HepG2 (cell line): Measurements from ENCODE around the gene GDF7. TPM values are rescaled to one million over a fixed set of nuclear protein-coding genes. Genes with fewer than 3 reads are reported as not detected.

Experiments
- ASH2L ChIP-seq: fragments of 300-600, 200-600 bp; sonication (generic); IDR thresholded peaks from 2 replicates; pipeline ENCODE4 v1.7.0; 2017; ENCODE audit warnings: low read depth, mild to moderate bottlenecking, moderate library complexity, mixed read lengths, low read length; ENCODE audit not compliant: insufficient read length
- ATRX ChIP-seq: sonication (generic); formaldehyde crosslinking; IDR thresholded peaks from 2 replicates; pipeline ENCODE4 v1.4.0; 2020; ENCODE audit warnings: missing genetic modification reagents, borderline replicate concordance
- FOXJ3 ChIP-seq: sonication (generic); formaldehyde crosslinking; IDR thresholded peaks from 2 replicates; pipeline ENCODE4 v1.4.0; 2020; ENCODE audit warnings: missing genetic modification reagents, mild to moderate bottlenecking, borderline replicate concordance
- HCFC1 ChIP-seq: fragments of 150-350 bp; IDR thresholded peaks from 2 replicates; pipeline ENCODE4 v1.6.1; 2014; ENCODE audit warnings: low read depth, low read length
- JUND ChIP-seq: sonication (generic); formaldehyde crosslinking; IDR thresholded peaks from 2 replicates; pipeline ENCODE4 v1.8.0; 2022; ENCODE audit warnings: mild to moderate bottlenecking, missing genetic modification reagents
- NR2F1 ChIP-seq, 2 experiments: fragments of 450-650 bp in 1 of 2; formaldehyde crosslinking in 1 of 2; IDR thresholded peaks; 2 replicates each; pipeline versions ENCODE4 v1.5.0 to v1.6.1; 2016 to 2020; ENCODE audit warnings: mild to moderate bottlenecking in 1 of 2, missing compliant biosample characterization in 1 of 2, missing genetic modification reagents in 1 of 2, moderate library complexity in 1 of 2
- RARG ChIP-seq: sonication (generic); formaldehyde crosslinking; IDR thresholded peaks from 2 replicates; pipeline ENCODE4 v1.4.0; 2020; ENCODE audit warnings: low read depth, mild to moderate bottlenecking, missing genetic modification reagents
- ZEB1 ChIP-seq: IDR thresholded peaks from 2 replicates; pipeline ENCODE4 v1.6.1; 2012; ENCODE audit warnings: mild to moderate bottlenecking, low read depth, inconsistent platforms; ENCODE audit not compliant: insufficient replicate concordance
- ZNF17 ChIP-seq: sonication (generic); formaldehyde crosslinking; IDR thresholded peaks from 2 replicates; pipeline ENCODE4 v1.5.0; 2020; ENCODE audit warnings: mild to moderate bottlenecking, missing genetic modification reagents
- ZNF30 ChIP-seq: sonication (generic); formaldehyde crosslinking; IDR thresholded peaks from 2 replicates; pipeline ENCODE4 v1.5.0; 2020; ENCODE audit warnings: mild to moderate bottlenecking, missing genetic modification reagents
- ZNF550 ChIP-seq: sonication (generic); formaldehyde crosslinking; IDR thresholded peaks from 2 replicates; pipeline ENCODE4 v1.4.0; 2020; ENCODE audit warnings: mild to moderate bottlenecking, missing genetic modification reagents, borderline replicate concordance
- polyA plus RNA-seq, 8 experiments: library from polyadenylated mRNA; depleted of rRNA in 3 of 8; stranded (reverse) in 7 of 8; unstranded in 1 of 8; fragments of >200 nt; fragmentation: Illumina TruSeq in 4 of 8; extraction: Trizol in 4 of 8; gene quantifications; 2 replicates each; pipeline versions ENCODE4 v1.2.1 to v1.2.3, GENCODE V29; 2011 to 2016; ENCODE audit warnings: low read depth in 4 of 8, missing spikeins in 1 of 8, mixed read lengths in 1 of 8; ENCODE audit not compliant: insufficient read depth in 1 of 8
- total RNA-seq, 5 experiments: library from RNA; depleted of rRNA; stranded (reverse); fragments of >200 nt; fragmentation: Illumina TruSeq; extraction: Trizol; gene quantifications; 2 replicates each; pipeline ENCODE4 v1.2.3, GENCODE V29; 2016; ENCODE audit warnings: low read depth in 1 of 5
- TF ChIP-seq, protein P1 (sequence below): sonication (generic); formaldehyde crosslinking; conservative IDR thresholded peaks from 2 replicates; pipeline ENCODE4 v1.4.0; 2020; ENCODE audit warnings: missing genetic modification reagents
- TF ChIP-seq, protein P2 (sequence below): sonication (generic); formaldehyde crosslinking; IDR thresholded peaks from 2 replicates; pipeline ENCODE4 v1.4.0; 2020; ENCODE audit warnings: low read depth, missing genetic modification reagents
- TF ChIP-seq, protein P3 (sequence below): sonication (generic); formaldehyde crosslinking; IDR thresholded peaks from 2 replicates; pipeline ENCODE4 v1.5.0; 2020; ENCODE audit warnings: mild to moderate bottlenecking, missing genetic modification reagents
- TF ChIP-seq, protein P4 (sequence below): sonication (generic); formaldehyde crosslinking; IDR thresholded peaks from 2 replicates; pipeline ENCODE4 v1.4.0; 2020; ENCODE audit warnings: mild to moderate bottlenecking, low read depth, missing genetic modification reagents
- TF ChIP-seq, protein P5 (sequence below), 2 experiments: sonication (generic) in 1 of 2; formaldehyde crosslinking in 1 of 2; IDR thresholded peaks; 2 replicates each; pipeline versions ENCODE4 v1.4.0 to v1.6.1; 2018 to 2020; ENCODE audit warnings: missing genetic modification reagents in 2 of 2, borderline replicate concordance in 1 of 2, low read depth in 1 of 2, mild to moderate bottlenecking in 1 of 2, missing biosample characterization in 1 of 2

Gene GDF7
- total and polyA plus RNA-seq, 2 of the 13 experiments (the other 11 are each of a cell fraction or from before 2014, with no cell fraction given) = 1.6 to 15.0 TPM

DNA sequence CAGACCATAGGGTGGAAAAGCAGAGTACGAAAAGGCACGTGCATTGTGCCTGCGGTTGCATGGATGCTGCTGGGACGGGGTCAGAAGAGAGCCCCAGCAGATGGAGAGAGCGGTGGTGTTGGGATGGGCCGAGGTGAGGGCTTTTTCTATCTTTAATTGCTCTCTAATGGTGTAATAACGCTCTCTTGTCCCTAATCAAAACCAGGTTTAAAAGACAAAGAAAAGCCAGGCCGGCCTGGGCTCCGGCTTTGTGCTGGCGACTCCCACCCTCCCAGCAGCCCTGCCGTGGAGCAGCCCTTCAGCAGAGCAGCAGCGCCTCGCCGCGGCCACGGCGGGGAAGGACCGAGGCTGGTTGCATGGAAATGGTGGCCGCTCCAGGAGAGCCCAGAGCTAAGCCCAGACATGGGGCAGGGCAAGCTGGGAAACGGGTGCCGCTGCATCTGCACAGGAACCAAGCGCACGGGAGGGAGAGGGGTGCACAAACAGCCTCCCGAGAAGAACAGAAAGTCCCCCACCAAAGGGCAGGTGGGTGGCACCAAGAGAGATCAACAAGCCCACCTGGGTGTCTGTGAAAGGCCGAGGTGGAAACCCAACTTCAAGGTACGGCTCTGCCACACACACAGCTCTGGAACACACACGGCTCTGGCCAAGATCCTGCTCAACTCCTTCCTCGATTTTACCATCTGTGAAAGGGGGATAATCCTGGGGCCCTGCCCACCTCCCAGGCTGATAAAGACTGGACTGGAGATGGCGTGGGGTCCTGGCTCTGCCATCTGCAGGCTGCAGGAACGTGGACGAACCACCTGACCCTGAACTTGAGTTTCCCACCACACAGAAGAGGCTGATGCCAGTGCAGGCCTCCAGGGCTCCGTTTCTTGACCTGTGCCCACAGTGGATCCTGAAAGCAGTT, 31.0 kb upstream of the GDF7 start (continued):
- TF ChIP-seq, protein P1, sequence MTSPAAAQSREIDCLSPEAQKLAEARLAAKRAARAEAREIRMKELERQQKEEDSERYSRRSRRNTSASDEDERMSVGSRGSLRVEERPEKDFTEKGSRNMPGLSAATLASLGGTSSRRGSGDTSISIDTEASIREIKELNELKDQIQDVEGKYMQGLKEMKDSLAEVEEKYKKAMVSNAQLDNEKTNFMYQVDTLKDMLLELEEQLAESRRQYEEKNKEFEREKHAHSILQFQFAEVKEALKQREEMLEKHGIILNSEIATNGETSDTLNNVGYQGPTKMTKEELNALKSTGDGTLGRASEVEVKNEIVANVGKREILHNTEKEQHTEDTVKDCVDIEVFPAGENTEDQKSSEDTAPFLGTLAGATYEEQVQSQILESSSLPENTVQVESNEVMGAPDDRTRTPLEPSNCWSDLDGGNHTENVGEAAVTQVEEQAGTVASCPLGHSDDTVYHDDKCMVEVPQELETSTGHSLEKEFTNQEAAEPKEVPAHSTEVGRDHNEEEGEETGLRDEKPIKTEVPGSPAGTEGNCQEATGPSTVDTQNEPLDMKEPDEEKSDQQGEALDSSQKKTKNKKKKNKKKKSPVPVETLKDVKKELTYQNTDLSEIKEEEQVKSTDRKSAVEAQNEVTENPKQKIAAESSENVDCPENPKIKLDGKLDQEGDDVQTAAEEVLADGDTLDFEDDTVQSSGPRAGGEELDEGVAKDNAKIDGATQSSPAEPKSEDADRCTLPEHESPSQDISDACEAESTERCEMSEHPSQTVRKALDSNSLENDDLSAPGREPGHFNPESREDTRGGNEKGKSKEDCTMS (CRISPR knock-in tag) = no peak; the same call in 1 of the 2 replicates
- TF ChIP-seq ZEB1 (no peak), FOXJ3 (CRISPR knock-in tag) (no peak), ATRX (CRISPR knock-in tag) (no peak), ZNF17 (CRISPR knock-in tag) (no peak), ZNF30 (no peak), HCFC1 (no peak), RARG (CRISPR knock-in tag) (no peak), ASH2L (peak; percentile 32), ZNF550 (CRISPR knock-in tag) (0 out of 2 replicates have a peak, but pooled peaks have one; percentile 37), NR2F1 (CRISPR knock-in tag; IDR thresholded peaks at IDR 0.05) (no peak), JUND (CRISPR knock-in tag) (peak; percentile 51; the same call in 1 of the 2 replicates)
- TF ChIP-seq, protein P2, sequence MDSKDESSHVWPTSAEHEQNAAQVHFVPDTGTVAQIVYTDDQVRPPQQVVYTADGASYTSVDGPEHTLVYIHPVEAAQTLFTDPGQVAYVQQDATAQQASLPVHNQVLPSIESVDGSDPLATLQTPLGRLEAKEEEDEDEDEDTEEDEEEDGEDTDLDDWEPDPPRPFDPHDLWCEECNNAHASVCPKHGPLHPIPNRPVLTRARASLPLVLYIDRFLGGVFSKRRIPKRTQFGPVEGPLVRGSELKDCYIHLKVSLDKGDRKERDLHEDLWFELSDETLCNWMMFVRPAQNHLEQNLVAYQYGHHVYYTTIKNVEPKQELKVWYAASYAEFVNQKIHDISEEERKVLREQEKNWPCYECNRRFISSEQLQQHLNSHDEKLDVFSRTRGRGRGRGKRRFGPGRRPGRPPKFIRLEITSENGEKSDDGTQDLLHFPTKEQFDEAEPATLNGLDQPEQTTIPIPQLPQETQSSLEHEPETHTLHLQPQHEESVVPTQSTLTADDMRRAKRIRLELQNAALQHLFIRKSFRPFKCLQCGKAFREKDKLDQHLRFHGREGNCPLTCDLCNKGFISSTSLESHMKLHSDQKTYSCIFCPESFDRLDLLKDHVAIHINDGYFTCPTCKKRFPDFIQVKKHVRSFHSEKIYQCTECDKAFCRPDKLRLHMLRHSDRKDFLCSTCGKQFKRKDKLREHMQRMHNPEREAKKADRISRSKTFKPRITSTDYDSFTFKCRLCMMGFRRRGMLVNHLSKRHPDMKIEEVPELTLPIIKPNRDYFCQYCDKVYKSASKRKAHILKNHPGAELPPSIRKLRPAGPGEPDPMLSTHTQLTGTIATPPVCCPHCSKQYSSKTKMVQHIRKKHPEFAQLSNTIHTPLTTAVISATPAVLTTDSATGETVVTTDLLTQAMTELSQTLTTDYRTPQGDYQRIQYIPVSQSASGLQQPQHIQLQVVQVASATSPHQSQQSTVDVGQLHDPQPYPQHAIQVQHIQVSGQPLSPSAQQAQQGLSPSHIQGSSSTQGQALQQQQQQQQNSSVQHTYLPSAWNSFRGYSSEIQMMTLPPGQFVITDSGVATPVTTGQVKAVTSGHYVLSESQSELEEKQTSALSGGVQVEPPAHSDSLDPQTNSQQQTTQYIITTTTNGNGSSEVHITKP (CRISPR knock-in tag) = no peak
- TF ChIP-seq, protein P3, sequence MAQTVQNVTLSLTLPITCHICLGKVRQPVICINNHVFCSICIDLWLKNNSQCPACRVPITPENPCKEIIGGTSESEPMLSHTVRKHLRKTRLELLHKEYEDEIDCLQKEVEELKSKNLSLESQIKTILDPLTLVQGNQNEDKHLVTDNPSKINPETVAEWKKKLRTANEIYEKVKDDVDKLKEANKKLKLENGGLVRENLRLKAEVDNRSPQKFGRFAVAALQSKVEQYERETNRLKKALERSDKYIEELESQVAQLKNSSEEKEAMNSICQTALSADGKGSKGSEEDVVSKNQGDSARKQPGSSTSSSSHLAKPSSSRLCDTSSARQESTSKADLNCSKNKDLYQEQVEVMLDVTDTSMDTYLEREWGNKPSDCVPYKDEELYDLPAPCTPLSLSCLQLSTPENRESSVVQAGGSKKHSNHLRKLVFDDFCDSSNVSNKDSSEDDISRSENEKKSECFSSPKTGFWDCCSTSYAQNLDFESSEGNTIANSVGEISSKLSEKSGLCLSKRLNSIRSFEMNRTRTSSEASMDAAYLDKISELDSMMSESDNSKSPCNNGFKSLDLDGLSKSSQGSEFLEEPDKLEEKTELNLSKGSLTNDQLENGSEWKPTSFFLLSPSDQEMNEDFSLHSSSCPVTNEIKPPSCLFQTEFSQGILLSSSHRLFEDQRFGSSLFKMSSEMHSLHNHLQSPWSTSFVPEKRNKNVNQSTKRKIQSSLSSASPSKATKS (CRISPR knock-in tag) = no peak
- TF ChIP-seq, protein P4, sequence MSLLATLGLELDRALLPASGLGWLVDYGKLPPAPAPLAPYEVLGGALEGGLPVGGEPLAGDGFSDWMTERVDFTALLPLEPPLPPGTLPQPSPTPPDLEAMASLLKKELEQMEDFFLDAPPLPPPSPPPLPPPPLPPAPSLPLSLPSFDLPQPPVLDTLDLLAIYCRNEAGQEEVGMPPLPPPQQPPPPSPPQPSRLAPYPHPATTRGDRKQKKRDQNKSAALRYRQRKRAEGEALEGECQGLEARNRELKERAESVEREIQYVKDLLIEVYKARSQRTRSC (CRISPR knock-in tag) = no peak
- TF ChIP-seq, protein P5, sequence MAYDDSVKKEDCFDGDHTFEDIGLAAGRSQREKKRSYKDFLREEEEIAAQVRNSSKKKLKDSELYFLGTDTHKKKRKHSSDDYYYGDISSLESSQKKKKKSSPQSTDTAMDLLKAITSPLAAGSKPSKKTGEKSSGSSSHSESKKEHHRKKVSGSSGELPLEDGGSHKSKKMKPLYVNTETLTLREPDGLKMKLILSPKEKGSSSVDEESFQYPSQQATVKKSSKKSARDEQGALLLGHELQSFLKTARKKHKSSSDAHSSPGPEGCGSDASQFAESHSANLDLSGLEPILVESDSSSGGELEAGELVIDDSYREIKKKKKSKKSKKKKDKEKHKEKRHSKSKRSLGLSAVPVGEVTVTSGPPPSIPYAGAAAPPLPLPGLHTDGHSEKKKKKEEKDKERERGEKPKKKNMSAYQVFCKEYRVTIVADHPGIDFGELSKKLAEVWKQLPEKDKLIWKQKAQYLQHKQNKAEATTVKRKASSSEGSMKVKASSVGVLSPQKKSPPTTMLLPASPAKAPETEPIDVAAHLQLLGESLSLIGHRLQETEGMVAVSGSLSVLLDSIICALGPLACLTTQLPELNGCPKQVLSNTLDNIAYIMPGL (CRISPR knock-in tag; IDR thresholded peaks at IDR 0.05; ENCODE audit: borderline replicate concordance in 1 of 2, low read depth in 1 of 2) = peak; percentile 87; a peak in 3 of 4 replicates
